ENCODE data around the gene UFD1. TPM values are rescaled to one million over a fixed set of nuclear protein-coding genes. Genes with fewer than 3 reads are reported as not detected.

Gene UFD1
- total and polyA plus RNA-seq, 9 of the 15 experiments (the other 6 are each of a cell fraction or from before 2014, with no cell fraction given), result 238 to 645 (median 363) TPM

DNA sequence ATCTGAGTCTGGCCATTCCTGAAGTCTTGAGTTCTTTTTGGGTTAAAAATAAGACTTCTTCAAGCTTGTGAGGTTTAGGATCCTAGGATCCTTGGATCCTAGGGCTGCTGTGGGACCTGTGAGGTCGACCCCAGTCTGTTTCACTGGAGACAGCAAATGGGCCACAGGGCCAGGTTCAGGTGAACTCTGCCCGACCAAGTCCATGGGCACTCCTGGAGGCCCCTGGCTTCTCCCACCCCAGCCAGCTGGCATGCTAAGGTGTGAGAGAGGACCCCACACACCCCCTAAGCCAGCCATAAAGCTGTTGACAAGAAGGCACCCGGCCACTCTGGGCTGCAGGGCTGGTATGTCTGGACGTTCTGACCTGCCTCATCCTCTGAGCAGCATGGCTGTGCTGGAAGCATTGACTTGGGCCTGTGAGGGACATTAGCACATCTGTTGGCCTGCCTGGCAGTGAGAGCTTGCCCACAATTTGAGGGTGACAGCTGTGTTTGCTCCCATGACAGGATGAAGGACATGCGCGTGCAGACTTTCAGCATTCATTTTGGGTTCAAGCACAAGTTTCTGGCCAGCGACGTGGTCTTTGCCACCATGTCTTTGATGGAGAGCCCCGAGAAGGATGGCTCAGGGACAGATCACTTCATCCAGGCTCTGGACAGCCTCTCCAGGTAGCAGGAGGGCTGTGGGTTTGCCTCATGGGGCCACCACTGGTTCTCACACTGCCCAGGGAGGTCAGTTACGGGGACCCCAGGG is 29.2 kb upstream of the UFD1 start (continued):
- TF ChIP-seq HNRNPLL (IDR thresholded peaks at IDR 0.05; ENCODE audit: low read depth, low read length, poor library complexity, severe bottlenecking) (peak; percentile 35), RERE (CRISPR knock-in tag; IDR thresholded peaks at IDR 0.05; ENCODE audit: borderline replicate concordance) (0 out of 2 replicates have a peak, but pooled peaks have one; percentile 76), RBM15 (IDR thresholded peaks at IDR 0.05; ENCODE audit: insufficient read depth, low read length) (no peak), SP1 (CRISPR knock-in tag; IDR thresholded peaks at IDR 0.05) (peak; percentile 51; the same call in 1 of the 2 replicates), NR4A1 (CRISPR knock-in tag; IDR thresholded peaks at IDR 0.05) (no peak), NR4A1 (tag; IDR thresholded peaks at IDR 0.05) (no peak), ZKSCAN1 (IDR thresholded peaks at IDR 0.05; ENCODE audit: low read depth, low read length) (no peak), RAD51 (IDR thresholded peaks at IDR 0.05; ENCODE audit: borderline replicate concordance, low read depth) (no peak), MTA3 (IDR thresholded peaks at IDR 0.05; ENCODE audit: borderline replicate concordance) (no peak), SRF (CRISPR knock-in tag; IDR thresholded peaks at IDR 0.05) (0 out of 4 replicates have a peak, but pooled peaks of 1 of the 2 experiments have one; percentile 13), RBBP5 (IDR thresholded peaks at IDR 0.05; ENCODE audit: borderline replicate concordance, insufficient read depth, low read length, poor library complexity, severe bottlenecking) (no peak), POLR2H (tag; IDR thresholded peaks at IDR 0.05; ENCODE audit: low read depth) (peak; percentile 4; the same call in 1 of the 2 replicates), KDM5B (IDR thresholded peaks at IDR 0.05; ENCODE audit: insufficient replicate concordance, low read depth, low read length) (peak; percentile 28), SNRNP70 (optimal IDR thresholded peaks at IDR 0.05; ENCODE audit: low read depth, low read length) (peak; percentile 76)
- TF ChIP-seq, protein P1, sequence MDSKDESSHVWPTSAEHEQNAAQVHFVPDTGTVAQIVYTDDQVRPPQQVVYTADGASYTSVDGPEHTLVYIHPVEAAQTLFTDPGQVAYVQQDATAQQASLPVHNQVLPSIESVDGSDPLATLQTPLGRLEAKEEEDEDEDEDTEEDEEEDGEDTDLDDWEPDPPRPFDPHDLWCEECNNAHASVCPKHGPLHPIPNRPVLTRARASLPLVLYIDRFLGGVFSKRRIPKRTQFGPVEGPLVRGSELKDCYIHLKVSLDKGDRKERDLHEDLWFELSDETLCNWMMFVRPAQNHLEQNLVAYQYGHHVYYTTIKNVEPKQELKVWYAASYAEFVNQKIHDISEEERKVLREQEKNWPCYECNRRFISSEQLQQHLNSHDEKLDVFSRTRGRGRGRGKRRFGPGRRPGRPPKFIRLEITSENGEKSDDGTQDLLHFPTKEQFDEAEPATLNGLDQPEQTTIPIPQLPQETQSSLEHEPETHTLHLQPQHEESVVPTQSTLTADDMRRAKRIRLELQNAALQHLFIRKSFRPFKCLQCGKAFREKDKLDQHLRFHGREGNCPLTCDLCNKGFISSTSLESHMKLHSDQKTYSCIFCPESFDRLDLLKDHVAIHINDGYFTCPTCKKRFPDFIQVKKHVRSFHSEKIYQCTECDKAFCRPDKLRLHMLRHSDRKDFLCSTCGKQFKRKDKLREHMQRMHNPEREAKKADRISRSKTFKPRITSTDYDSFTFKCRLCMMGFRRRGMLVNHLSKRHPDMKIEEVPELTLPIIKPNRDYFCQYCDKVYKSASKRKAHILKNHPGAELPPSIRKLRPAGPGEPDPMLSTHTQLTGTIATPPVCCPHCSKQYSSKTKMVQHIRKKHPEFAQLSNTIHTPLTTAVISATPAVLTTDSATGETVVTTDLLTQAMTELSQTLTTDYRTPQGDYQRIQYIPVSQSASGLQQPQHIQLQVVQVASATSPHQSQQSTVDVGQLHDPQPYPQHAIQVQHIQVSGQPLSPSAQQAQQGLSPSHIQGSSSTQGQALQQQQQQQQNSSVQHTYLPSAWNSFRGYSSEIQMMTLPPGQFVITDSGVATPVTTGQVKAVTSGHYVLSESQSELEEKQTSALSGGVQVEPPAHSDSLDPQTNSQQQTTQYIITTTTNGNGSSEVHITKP (IDR thresholded peaks at IDR 0.05; ENCODE audit: partially characterized antibody), result no peak
- TF ChIP-seq, protein P2, sequence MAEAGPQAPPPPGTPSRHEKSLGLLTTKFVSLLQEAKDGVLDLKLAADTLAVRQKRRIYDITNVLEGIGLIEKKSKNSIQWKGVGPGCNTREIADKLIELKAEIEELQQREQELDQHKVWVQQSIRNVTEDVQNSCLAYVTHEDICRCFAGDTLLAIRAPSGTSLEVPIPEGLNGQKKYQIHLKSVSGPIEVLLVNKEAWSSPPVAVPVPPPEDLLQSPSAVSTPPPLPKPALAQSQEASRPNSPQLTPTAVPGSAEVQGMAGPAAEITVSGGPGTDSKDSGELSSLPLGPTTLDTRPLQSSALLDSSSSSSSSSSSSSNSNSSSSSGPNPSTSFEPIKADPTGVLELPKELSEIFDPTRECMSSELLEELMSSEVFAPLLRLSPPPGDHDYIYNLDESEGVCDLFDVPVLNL (CRISPR knock-in tag; IDR thresholded peaks at IDR 0.05; ENCODE audit: low read depth), result peak; percentile 41
